ENCODE data around the gene LCN6. TPM values are rescaled to one million over a fixed set of nuclear protein-coding genes. Genes with fewer than 3 reads are reported as not detected.

Gene LCN6
- total RNA-seq, 1 donor from 2014 or later = not detected

GRCh38 chr9:136765041-136765440 lies 16.7 kb upstream of the LCN6 start:
- FAIRE-seq = no peak
- H3K36me3 Mint-ChIP-seq (ENCODE audit: low read depth, unreplicated experiment) = no peaks in the 10 kb centered on the region

GRCh38 chr9:136764301-136764891 lies 16.1 kb upstream of the LCN6 start, which contains the start of gene LCN15:
Gene LCN15, minus strand, starts transcription at chr9:136764518. Its CDS starts 30 bp downstream, at chr9:136764488.
- DNase-seq (ENCODE audit: low read depth) (no peak), FAIRE-seq (no peak)
- Histone ChIP-seq H3K9me3 (ENCODE audit: insufficient read depth, low read depth, low read length) (no peaks in the 10 kb centered on the region), H3K36me3 (ENCODE audit: insufficient read depth, low read length) (no peaks in the 10 kb centered on the region), H3K4me1 (ENCODE audit: insufficient read depth, low read length) (no peaks in the 10 kb centered on the region), H3K4me2 (ENCODE audit: low read length) (no peak within 1 kb of the TSS), H4K20me1 (ENCODE audit: insufficient read depth, low read length) (no peaks in the 10 kb centered on the region), H3K27ac (ENCODE audit: low read depth, low read length) (no peak within 1 kb of the TSS), H3K4me3 (ENCODE audit: insufficient read depth, low read depth, low read length) (no peak within 1 kb of the TSS), H3K9ac (ENCODE audit: low read length) (no peak within 1 kb of the TSS), H2AFZ (ENCODE audit: low read depth, low read length) (no peak within 1 kb of the TSS), H3K27me3 (ENCODE audit: insufficient read depth, low read length) (peaks cover 3% of the 10 kb centered on the region), H3K79me2 (ENCODE audit: insufficient read depth, low read length) (no peaks in the 10 kb centered on the region)
- Mint-ChIP-seq H3K36me3 (ENCODE audit: low read depth, unreplicated experiment) (no peaks in the 10 kb centered on the region), H3K27ac (ENCODE audit: unreplicated experiment) (no peak within 1 kb of the TSS), H3K4me3 (ENCODE audit: unreplicated experiment) (no peak within 1 kb of the TSS), H3K9me3 (ENCODE audit: unreplicated experiment) (no peaks in the 10 kb centered on the region), H3K27me3 (ENCODE audit: low read depth, unreplicated experiment) (peaks cover 15% of the 10 kb centered on the region), H3K4me1 (ENCODE audit: low read depth, unreplicated experiment) (no peaks in the 10 kb centered on the region)
- no peak for TF ChIP-seq EZH2 (IDR thresholded peaks at IDR 0.05; ENCODE audit: insufficient read depth, low read length)
- TF ChIP-seq CTCF (IDR thresholded peaks at IDR 0.05; ENCODE audit: insufficient read depth, low read depth, low read length) = no peak

More at GRCh38 chr9:136765041-136765440, 16.7 kb upstream of the LCN6 start:
- H3K9me3 ChIP-seq (ENCODE audit: insufficient read depth, low read depth, low read length) = no peaks in the 10 kb centered on the region
- H2AFZ ChIP-seq (ENCODE audit: low read depth, low read length) = no peak overlapping the region
- H3K27me3 ChIP-seq (ENCODE audit: insufficient read depth, low read length) = peaks cover 3% of the 10 kb centered on the region
- Mint-ChIP-seq H3K4me1 (ENCODE audit: low read depth, unreplicated experiment) (no peaks in the 10 kb centered on the region), H3K27me3 (ENCODE audit: low read depth, unreplicated experiment) (peaks cover 15% of the 10 kb centered on the region), H3K27ac (ENCODE audit: unreplicated experiment) (no peak overlapping the region), H3K9me3 (ENCODE audit: unreplicated experiment) (no peaks in the 10 kb centered on the region), H3K4me3 (ENCODE audit: unreplicated experiment) (no peak overlapping the region)
- H3K36me3 ChIP-seq (ENCODE audit: insufficient read depth, low read length) = no peaks in the 10 kb centered on the region
- TF ChIP-seq CTCF (IDR thresholded peaks at IDR 0.05; ENCODE audit: insufficient read depth, low read depth, low read length) (no peak), EZH2 (IDR thresholded peaks at IDR 0.05; ENCODE audit: insufficient read depth, low read length) (no peak)
- H4K20me1 ChIP-seq (ENCODE audit: insufficient read depth, low read length) = no peaks in the 10 kb centered on the region
- DNase-seq (ENCODE audit: low read depth) = no peak
- no peak overlapping the region for H3K4me2 ChIP-seq (ENCODE audit: low read length)
- no peaks in the 10 kb centered on the region for H3K4me1 ChIP-seq (ENCODE audit: insufficient read depth, low read length)
- H3K9ac ChIP-seq (ENCODE audit: low read length) = no peak overlapping the region
- no peak overlapping the region for H3K4me3 ChIP-seq (ENCODE audit: insufficient read depth, low read depth, low read length)
- H3K79me2 ChIP-seq (ENCODE audit: insufficient read depth, low read length) = no peaks in the 10 kb centered on the region
- H3K27ac ChIP-seq (ENCODE audit: low read depth, low read length) = no peak overlapping the region

GRCh38 chr9:136763649-136764035 lies 15.3 kb upstream of the LCN6 start:
- no peak for FAIRE-seq
- Histone ChIP-seq H4K20me1 (ENCODE audit: insufficient read depth, low read length) (no peaks in the 10 kb centered on the region), H3K36me3 (ENCODE audit: insufficient read depth, low read length) (no peaks in the 10 kb centered on the region), H2AFZ (ENCODE audit: low read depth, low read length) (no peak overlapping the region), H3K4me2 (ENCODE audit: low read length) (no peak overlapping the region), H3K9ac (ENCODE audit: low read length) (no peak overlapping the region), H3K9me3 (ENCODE audit: insufficient read depth, low read depth, low read length) (no peaks in the 10 kb centered on the region), H3K27ac (ENCODE audit: low read depth, low read length) (no peak overlapping the region), H3K4me3 (ENCODE audit: insufficient read depth, low read depth, low read length) (no peak overlapping the region), H3K27me3 (ENCODE audit: insufficient read depth, low read length) (peaks cover 3% of the 10 kb centered on the region), H3K4me1 (ENCODE audit: insufficient read depth, low read length) (no peaks in the 10 kb centered on the region), H3K79me2 (ENCODE audit: insufficient read depth, low read length) (no peaks in the 10 kb centered on the region)
- peaks cover 15% of the 10 kb centered on the region for H3K27me3 Mint-ChIP-seq (ENCODE audit: low read depth, unreplicated experiment)
- no peak for DNase-seq (ENCODE audit: low read depth)
- H3K9me3 Mint-ChIP-seq (ENCODE audit: unreplicated experiment) = no peaks in the 10 kb centered on the region
- H3K4me1 Mint-ChIP-seq (ENCODE audit: low read depth, unreplicated experiment) = no peaks in the 10 kb centered on the region
- H3K36me3 Mint-ChIP-seq (ENCODE audit: low read depth, unreplicated experiment) = no peaks in the 10 kb centered on the region
- no peak overlapping the region for H3K27ac Mint-ChIP-seq (ENCODE audit: unreplicated experiment)
- H3K4me3 Mint-ChIP-seq (ENCODE audit: unreplicated experiment) = no peak overlapping the region
- TF ChIP-seq CTCF (IDR thresholded peaks at IDR 0.05; ENCODE audit: insufficient read depth, low read depth, low read length) (no peak), EZH2 (IDR thresholded peaks at IDR 0.05; ENCODE audit: insufficient read depth, low read length) (no peak)

Data from astrocyte (in vitro differentiated cells and primary cell).